Neural progenitor cell (in vitro differentiated cells): ENCODE data around the gene HOXA2.

Experiments
- CTCF ChIP-seq: fragments of 200-600 bp; sonication (generic); IDR thresholded peaks from 2 replicates; pipeline ENCODE4 v1.5.1; 2017; ENCODE audit warnings: antibody characterized with exemption, mild to moderate bottlenecking
- EZH2 ChIP-seq: fragments of 200-600 bp; sonication (generic); IDR thresholded peaks from 2 replicates; pipeline ENCODE4 v1.6.1; 2017; ENCODE audit warnings: antibody characterized with exemption, mild to moderate bottlenecking, moderate library complexity
- EZH2phosphoT487 ChIP-seq: fragments of 200-600 bp; sonication (generic); IDR thresholded peaks from 2 replicates; pipeline ENCODE4 v1.6.1; 2017; ENCODE audit warnings: antibody characterized with exemption

- no peak for TF ChIP-seq CTCF
- peak; percentile 99 for TF ChIP-seq EZH2phosphoT487
- TF ChIP-seq EZH2: peak; percentile 100
Measured at GRCh38 chr7:27139334-27140125, 37.0 kb upstream of the HOXA2 start.
